ENCODE measurements around the gene AOX1.

GRCh38 chr2:200613692-200614091 is 27.9 kb downstream of the AOX1 start:
- TF ChIP-seq CTCF (IDR thresholded peaks at IDR 0.05), result no peak
- TF ChIP-seq EZH2 (IDR thresholded peaks at IDR 0.05; ENCODE audit: borderline replicate concordance, insufficient read depth, low read depth, low read length, poor library complexity, severe bottlenecking), result no peak

All from B cell (primary cell).